ENCODE measurements around the gene CCM2L. TPM values are rescaled to one million over a fixed set of nuclear protein-coding genes. Genes with fewer than 3 reads are reported as not detected.
A peak's percentile ranks its signal among the peaks of the same experiment; 100 is the strongest.

The CCM2L gene
- polyA plus RNA-seq, 3 donors from 2014 or later, result not detected

GRCh38 chr20:32040142-32040953, 30.1 kb downstream of the CCM2L start:
- H3K4me3 Mint-ChIP-seq, result no peak overlapping the region
- H3K36me3 Mint-ChIP-seq, result no peaks in the 10 kb centered on the region
- peaks cover 8 to 17% (median 9%) of the 10 kb centered on the region in 3 donors for H3K27me3 Mint-ChIP-seq (ENCODE audit: low read depth in 3 of 3)
- H3K27ac Mint-ChIP-seq, result no peak overlapping the region
- no peaks in the 10 kb centered on the region for H3K9me3 Mint-ChIP-seq
- DNase-seq, result no peak
- no peaks in the 10 kb centered on the region for H3K4me1 Mint-ChIP-seq

- Mint-ChIP-seq H3K27me3 (ENCODE audit: low read depth in 3 of 3) (peaks cover 5 to 18% (median 14%) of the 10 kb centered on the region in 3 donors), H3K4me1 (peaks cover 4 to 5% of the 10 kb centered on the region in 2 donors), H3K4me3 (no peak overlapping the region), H3K27ac (no peak overlapping the region), H3K36me3 (no peaks in the 10 kb centered on the region), H3K9me3 (no peaks in the 10 kb centered on the region)
- DNase-seq, result no peak
Observed at GRCh38 chr20:32045999-32046398, 35.8 kb downstream of the CCM2L start.

- H3K4me3 Mint-ChIP-seq, result no peak overlapping the region
- H3K36me3 Mint-ChIP-seq, result no peaks in the 10 kb centered on the region
Observed at GRCh38 chr20:32050324-32050841, 40.1 kb downstream of the CCM2L start.

GRCh38 chr20:32050851-32051556, 40.8 kb downstream of the CCM2L start:
- Mint-ChIP-seq H3K9me3 (no peaks in the 10 kb centered on the region), H3K27ac (no peak overlapping the region)
- DNase-seq, result no peak

More at GRCh38 chr20:32050324-32050841, 40.1 kb downstream of the CCM2L start:
- Mint-ChIP-seq H3K27me3 (ENCODE audit: low read depth in 3 of 3) (peaks cover 10 to 24% (median 22%) of the 10 kb centered on the region in 3 donors), H3K4me1 (peaks cover 18 to 23% of the 10 kb centered on the region in 2 donors), H3K27ac (no peak overlapping the region), H3K9me3 (no peaks in the 10 kb centered on the region)
- DNase-seq, result no peak

DNA sequence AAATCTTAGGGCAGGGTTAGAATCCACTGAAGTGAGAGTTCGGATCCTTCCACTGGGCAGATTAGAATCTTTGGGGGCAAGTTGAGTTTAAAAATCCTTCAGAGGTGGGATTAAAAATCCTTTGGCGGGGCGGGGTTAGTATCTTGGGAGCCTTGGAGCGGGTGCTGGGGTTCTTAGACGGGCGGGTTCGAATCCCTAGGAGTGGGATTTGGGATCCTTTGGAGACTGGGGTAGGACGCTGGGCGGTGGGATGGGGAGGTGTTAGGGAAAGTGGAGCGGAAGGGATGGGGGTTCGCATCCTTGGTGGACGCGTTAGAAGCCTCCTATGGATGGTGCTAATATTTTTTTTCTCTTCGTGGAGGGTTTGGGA, 41.5 kb downstream of the CCM2L start:
- Mint-ChIP-seq H3K4me1 (peaks cover 18 to 23% of the 10 kb centered on the region in 2 donors), H3K27me3 (ENCODE audit: low read depth in 3 of 3) (peaks cover 10 to 24% (median 20%) of the 10 kb centered on the region in 3 donors), H3K27ac (peak overlapping the region in 1 of 6 donors; percentile 23), H3K4me3 (peak overlapping the region; percentile 50 to 76 (median 69)), H3K9me3 (no peaks in the 10 kb centered on the region), H3K36me3 (no peaks in the 10 kb centered on the region)
- DNase-seq, result no peak

More at GRCh38 chr20:32050851-32051556, 40.8 kb downstream of the CCM2L start:
- peaks cover 10 to 26% (median 22%) of the 10 kb centered on the region in 3 donors for H3K27me3 Mint-ChIP-seq (ENCODE audit: low read depth in 3 of 3)
- H3K36me3 Mint-ChIP-seq, result no peaks in the 10 kb centered on the region
- peaks cover 18 to 23% of the 10 kb centered on the region in 2 donors for H3K4me1 Mint-ChIP-seq
- H3K4me3 Mint-ChIP-seq, result peak overlapping the region in 4 of 5 donors; percentile 46 to 76 (median 60)

DNA sequence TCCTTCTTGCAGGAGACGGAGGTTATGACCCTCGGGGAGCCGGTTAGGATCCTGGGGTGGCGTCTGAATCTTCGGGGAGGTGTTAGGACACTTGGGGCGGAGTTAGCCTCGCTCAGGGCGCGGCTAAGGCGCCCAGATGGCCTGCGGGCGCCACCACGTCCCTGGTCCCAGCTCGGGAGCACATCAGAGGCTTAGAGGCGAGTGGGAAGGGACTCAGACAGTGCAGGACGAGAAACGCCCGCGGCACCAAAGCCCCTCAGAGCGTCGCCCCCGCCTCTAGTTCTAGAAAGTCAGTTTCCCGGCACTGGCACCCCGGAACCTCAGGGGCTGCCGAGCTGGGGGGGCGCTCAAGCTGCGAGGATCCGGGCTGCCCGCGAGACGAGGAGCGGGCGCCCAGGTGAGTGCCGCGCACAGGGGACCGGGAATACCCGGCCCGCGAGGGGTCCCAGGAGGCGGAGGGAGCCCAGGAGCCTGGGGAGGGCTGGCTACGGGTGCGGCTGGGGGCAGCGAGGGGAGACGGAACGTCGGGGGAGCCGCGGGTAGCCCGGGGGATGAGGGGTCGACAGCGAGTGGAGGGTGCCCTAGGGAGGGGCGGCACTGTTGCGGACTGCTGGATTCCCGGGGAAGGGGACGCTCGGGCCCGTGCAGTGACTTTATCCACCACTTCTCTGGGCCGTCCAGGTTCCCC, 42.0 kb downstream of the CCM2L start, which contains the start of gene HCK:
TSS of gene HCK (plus strand) at position 153 of the 688 bp plus-strand sequence.
- peaks cover 10 to 24% (median 21%) of the 10 kb centered on the region in 3 donors for H3K27me3 Mint-ChIP-seq (ENCODE audit: low read depth in 3 of 3)

DNA sequence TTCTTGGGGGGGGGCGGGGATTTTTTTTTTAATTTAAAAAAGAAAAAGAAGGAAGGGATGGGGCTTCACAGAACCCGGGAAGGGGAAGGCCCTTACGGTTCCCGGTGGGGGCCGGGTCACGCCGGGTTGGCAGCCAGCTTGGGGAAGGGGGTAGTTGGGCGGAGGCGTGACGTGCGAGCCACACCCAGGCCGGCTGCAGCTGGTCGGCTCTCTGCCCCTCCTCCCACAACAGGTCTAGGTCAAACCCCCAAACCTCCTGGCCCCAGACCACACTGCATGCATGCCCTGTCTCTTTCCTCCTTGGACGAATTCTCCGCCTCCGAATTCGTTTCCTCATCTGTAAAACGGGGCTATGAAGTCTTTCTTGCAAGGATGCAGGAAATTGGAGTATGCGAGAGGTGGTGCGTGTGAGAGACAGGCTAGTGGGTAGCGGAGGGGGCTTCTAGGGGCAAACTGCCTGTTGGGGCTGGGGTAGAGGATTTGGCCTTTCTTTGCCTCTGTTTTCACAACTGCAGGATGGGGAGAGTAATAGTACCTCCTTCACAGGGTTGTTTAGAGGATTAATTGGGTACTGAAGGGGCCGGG, 42.6 kb downstream of the CCM2L start:
- peak overlapping the region in 4 of 5 donors; percentile 4 to 46 (median 24) for H3K4me3 Mint-ChIP-seq
- no peaks in the 10 kb centered on the region for H3K9me3 Mint-ChIP-seq
- H3K36me3 Mint-ChIP-seq, result no peaks in the 10 kb centered on the region
- H3K4me1 Mint-ChIP-seq, result peaks cover 18 to 23% of the 10 kb centered on the region in 2 donors
- H3K27me3 Mint-ChIP-seq (ENCODE audit: low read depth in 3 of 3), result peaks cover 10 to 24% (median 23%) of the 10 kb centered on the region in 3 donors
- H3K27ac Mint-ChIP-seq, result no peak overlapping the region
- DNase-seq, result no peak

More for the DNA sequence above, 42.0 kb downstream of the CCM2L start, which contains the start of gene HCK:
- H3K4me1 Mint-ChIP-seq, result peaks cover 18 to 23% of the 10 kb centered on the region in 2 donors
- H3K27ac Mint-ChIP-seq, result peak within 1 kb of the TSS in 1 of 6 donors; percentile 23
- H3K9me3 Mint-ChIP-seq, result no peaks in the 10 kb centered on the region
- H3K36me3 Mint-ChIP-seq, result no peaks in the 10 kb centered on the region
- peak within 1 kb of the TSS; percentile 50 to 76 (median 69) for H3K4me3 Mint-ChIP-seq
- no peak for DNase-seq

GRCh38 chr20:32053648-32054047, 43.4 kb downstream of the CCM2L start:
- Mint-ChIP-seq H3K36me3 (no peaks in the 10 kb centered on the region), H3K4me1 (peaks cover 18 to 23% of the 10 kb centered on the region in 2 donors), H3K4me3 (no peak overlapping the region), H3K9me3 (no peaks in the 10 kb centered on the region), H3K27ac (no peak overlapping the region), H3K27me3 (ENCODE audit: low read depth in 3 of 3) (peaks cover 10 to 24% (median 20%) of the 10 kb centered on the region in 3 donors)
- no peak for DNase-seq

- Mint-ChIP-seq H3K27me3 (ENCODE audit: low read depth in 3 of 3) (peaks cover 8 to 12% (median 8%) of the 10 kb centered on the region in 3 donors), H3K9me3 (no peaks in the 10 kb centered on the region), H3K4me1 (peaks cover 6 to 9% of the 10 kb centered on the region in 2 donors), H3K4me3 (no peak overlapping the region), H3K27ac (no peak overlapping the region), H3K36me3 (no peaks in the 10 kb centered on the region)
- no peak for DNase-seq
Observed at GRCh38 chr20:32056708-32057483, 46.7 kb downstream of the CCM2L start.

DNA sequence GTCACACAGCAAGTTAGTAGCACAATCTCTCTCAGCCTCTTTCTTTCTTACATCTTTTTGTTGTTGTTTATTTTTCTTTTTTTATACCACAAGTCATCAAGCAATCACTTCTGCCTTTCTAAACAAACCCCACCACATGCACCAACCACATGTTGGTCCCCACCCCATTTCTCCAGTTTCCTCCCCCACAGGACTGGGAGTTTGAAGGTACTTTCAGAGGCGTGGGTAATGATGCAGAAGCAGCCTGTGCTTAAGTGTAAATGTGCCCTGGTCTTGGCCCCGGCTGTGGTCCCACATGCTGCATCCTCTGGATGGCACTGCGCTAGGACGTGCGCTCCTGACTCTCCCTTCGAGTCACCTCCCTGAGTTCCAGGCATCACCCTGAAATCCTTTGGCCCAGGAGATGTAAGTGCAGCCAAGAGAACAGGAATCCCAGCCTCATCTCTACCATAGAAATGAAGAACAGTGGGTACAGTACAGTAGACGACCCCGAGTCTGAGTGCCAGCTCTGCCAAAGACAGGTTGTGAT, 47.5 kb downstream of the CCM2L start:
- Mint-ChIP-seq H3K36me3 (no peaks in the 10 kb centered on the region), H3K4me3 (no peak overlapping the region), H3K9me3 (no peaks in the 10 kb centered on the region), H3K27ac (no peak overlapping the region), H3K27me3 (ENCODE audit: low read depth in 3 of 3) (peaks cover 6 to 10% (median 7%) of the 10 kb centered on the region in 3 donors), H3K4me1 (peaks cover 3 to 6% of the 10 kb centered on the region in 2 donors)
- DNase-seq, result no peak

DNA sequence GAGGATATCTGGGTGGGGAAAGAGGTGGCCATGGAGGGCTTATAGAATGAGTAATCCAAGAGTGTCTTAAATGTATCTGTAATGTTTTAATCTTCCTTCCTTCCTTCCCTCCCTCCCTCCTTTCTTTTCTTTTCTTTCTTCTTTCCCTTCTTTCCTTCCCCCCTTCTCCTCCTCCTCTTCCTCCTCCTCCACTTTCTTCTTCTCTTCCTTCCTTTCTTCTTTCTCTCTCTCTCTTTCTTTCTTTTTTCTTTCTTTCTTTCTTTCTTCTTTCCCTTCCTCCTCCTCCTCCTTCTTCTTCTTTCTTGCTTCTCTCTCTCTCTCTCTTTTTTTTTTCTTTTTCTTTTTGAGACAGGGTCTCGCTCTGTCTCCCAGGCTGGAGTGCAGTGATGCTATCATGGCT, 49.0 kb downstream of the CCM2L start:
- Mint-ChIP-seq H3K36me3 (no peaks in the 10 kb centered on the region), H3K4me1 (no peaks in the 10 kb centered on the region), H3K9me3 (no peaks in the 10 kb centered on the region), H3K4me3 (no peak overlapping the region), H3K27me3 (ENCODE audit: low read depth in 3 of 3) (peaks cover 4 to 6% (median 5%) of the 10 kb centered on the region in 3 donors), H3K27ac (no peak overlapping the region)
- DNase-seq, result no peak

DNA sequence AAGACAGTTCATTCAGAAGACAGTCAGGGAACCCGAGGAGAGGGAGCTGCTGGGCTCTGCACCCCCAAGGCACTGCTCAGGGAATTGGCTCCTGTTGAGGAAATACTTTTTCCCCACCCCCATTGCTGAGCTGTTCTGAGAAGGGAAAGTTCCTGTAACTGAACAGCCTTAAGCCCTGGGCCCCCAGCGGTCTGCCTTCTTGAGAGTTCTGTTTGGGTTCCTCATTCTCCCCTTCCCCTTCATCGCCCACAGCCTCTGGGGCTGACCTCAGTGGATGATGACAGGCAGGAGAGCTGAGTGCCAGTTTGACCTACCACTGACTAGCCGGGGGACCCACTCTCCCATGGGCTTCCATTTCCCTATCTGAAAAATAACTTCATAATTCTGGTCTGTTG, 52.5 kb downstream of the CCM2L start:
- H3K9me3 Mint-ChIP-seq, result no peaks in the 10 kb centered on the region
- H3K36me3 Mint-ChIP-seq, result no peaks in the 10 kb centered on the region
- H3K27ac Mint-ChIP-seq, result no peak overlapping the region
- H3K4me3 Mint-ChIP-seq, result no peak overlapping the region
- no peak for DNase-seq
- no peaks in the 10 kb centered on the region for H3K4me1 Mint-ChIP-seq
- peaks cover 0 to 5% (median 4%) of the 10 kb centered on the region in 3 donors for H3K27me3 Mint-ChIP-seq (ENCODE audit: low read depth in 3 of 3)
